HG03060 (cell line): ENCODE data around the gene KCNIP4.
A peak's percentile ranks its signal among the peaks of the same experiment; 100 is the strongest.

Source experiments
- ATAC-seq: cut with Tn5 transposase; IDR thresholded peaks from one replicate; pipeline ENCODE4 v1.9.1; 2021; ENCODE audit warnings: low read depth, moderate number of reproducible peaks; ENCODE audit not compliant: unreplicated experiment

Gene KCNIP4

DNA sequence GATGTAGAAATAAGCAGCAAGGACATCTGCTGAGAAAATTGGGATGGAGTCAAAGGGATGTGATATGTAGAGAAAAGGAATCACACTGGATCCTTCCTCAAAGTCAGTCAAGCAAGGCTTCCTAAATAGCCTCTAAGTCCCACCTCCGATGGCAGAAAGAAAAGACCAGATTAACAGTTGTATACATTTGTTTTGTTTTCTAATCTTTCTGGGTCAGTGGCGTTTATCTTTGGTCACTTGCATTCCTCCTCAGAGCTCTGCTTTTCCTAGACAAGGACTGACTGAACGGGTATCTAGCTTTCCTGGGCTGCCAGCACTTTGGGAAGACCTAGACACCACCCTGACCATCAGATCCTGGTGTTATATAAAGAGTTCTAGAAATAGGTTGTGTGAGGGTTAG, 1225.1 kb downstream of the KCNIP4 start:
- ATAC-seq: no peak

DNA sequence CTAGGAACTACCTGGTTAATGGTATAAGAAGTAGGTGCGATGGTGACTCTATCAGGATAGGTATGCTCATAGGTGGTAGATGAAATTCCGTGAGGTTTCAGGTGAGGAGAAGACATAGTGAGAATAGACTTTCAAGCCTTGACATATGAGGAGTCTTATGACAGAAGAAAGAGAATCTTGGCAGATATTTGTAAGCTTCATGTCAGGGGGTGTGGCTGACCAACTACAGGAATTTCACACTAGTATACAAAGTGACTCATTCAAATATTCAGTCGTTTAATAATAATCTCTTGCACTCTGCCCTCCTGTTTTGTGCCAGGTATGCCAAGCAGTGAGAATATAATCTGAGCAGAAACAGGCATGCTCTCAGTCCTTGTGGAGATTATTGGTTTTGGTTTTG, 1225.6 kb downstream of the KCNIP4 start:
- ATAC-seq: no peak

DNA sequence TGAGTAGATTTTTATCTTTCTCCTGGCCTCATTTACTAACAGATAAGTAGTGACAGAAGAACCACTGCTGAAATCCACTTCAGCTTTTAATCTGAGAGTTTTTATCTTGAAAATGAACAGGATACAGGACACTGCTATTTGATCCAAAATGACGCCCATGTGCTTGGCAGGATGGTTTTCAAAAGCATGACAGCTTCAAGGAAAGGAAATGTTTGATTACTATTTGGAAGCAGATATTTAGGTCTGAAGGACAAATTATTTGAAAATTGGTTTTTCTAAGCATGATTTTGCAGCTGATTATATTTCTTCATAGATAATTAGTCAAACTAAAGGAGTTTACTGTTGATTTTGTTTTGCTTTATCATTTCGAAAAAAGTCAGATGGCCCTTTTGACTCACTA, 1237.2 kb downstream of the KCNIP4 start:
- no peak for ATAC-seq

DNA sequence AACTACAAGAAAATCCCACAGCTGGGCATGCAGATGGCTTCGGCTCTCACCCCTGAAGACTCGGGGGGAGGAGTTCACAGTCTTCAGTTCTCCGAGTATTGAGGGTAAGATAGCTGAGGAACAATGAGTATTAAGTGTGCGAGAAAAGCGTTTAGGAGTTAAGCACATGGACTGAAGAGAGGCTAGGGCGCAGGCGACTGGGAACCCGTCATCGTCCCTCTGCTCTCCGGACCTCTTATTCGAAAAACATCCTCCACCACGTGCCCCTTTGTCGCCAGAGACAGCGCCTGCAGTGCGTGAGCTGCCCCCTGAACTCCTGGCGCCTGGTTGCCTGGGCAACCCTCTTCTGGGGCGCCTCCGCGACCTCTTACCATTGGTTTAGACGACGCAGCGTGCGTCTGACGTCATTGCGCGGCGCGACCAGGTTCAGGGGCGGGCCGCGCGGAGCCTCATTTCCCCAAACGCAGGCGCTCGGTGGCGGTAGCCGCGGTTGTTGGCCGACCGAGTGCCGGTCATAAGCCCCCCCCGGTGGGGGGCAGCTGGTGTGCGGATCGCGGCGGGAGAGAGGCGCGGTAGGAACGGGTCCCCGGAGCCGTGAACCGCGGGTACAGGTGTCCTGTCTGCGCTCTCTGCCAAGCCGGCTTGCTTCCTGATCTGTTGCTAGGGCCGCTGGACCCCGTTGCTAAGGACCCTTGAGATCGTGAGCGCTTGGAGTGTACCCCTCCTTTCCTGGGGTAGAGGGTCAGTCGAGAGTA, 1248.4 kb downstream of the KCNIP4 start, which contains the start of gene PACRGL:
TSS of gene PACRGL (plus strand) at position 452 of the 755 bp plus-strand sequence. CDS start 4,024 bp downstream, outside the sequence.
- ATAC-seq: peak; percentile 98

- no peak for ATAC-seq
These were observed 1249.8 kb downstream of the KCNIP4 start for GRCh38 chr4:20698820-20699219.

GRCh38 chr4:20698382-20698781, 1250.2 kb downstream of the KCNIP4 start:
- ATAC-seq: no peak

DNA sequence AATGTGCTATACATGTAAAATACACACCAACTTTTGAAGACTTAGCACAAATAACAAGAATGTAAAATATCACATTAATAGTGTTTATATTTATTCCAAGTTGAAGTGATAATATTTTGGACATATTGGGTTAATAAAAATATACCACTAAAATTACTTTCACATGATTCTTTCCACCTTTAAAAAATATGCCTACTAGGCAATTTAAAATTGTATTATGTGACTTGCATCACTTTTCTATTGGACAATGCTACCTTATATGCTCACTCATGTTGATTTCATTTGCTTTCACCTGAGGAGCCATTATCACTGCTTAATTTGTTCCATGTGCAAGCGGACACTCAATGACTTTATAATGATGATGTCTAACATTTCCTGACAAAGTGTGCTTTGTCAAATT, 1251.8 kb downstream of the KCNIP4 start:
- no peak for ATAC-seq

DNA sequence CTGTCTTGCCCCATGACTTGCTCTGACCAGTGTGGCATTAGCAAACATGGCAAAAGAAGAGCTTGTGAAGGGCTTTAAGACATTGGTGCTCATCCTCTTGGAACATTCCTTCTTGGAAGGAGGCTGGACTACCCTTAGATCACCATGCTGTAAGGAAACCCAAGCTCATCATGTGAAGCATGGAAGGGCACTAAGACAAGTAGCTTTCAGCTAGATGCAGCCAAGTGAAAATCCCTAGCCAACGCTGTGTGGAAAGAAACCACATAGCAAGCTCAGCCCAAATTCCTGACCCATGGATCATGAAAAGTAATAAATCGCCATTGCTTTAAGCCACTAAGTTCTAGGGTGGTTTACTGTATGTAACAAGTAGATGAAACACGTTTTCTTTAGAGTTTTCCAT, 1260.7 kb downstream of the KCNIP4 start:
- no peak for ATAC-seq

DNA sequence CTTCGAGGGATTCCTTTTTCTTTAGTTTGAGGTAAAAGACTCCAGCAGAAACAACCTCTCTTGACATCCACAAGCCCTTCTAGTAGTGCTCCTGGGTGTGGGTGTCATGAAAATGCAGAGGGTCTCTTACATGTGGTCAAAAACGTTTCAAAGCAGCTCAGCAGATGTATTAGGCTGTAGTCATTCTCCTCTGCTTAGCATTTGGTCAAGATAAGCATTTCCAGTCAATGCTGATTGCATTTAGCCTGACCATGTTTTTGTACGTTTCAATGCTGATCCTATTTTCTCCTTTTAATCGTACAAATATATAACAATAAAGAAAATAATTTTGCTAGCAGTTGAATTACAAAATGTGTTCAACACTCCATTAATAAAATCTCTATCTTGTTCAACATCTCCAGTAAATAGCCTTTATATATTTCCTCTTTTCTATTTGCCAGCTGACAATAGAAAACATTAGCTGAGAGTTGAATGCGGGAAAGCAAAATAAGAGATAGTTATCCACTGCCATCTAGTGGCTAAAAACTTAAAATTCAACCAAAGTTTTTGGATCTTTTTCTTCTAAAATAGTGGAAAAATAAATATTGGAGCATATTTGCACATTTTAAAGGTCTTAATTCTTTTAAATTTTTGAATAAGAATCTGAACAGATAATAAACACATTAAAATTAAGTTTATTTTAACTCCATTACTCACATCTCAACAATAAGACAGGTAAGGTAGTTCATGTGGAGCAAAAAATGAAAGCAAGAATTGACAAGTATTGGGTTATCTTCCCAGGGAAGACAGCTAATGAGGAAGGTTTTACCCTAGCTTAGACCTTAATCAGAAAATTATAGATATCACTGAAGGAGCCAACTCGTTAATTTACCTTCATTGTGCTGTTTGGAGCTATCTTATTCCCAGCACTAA, 1263.5 kb downstream of the KCNIP4 start:
- ATAC-seq: no peak

DNA sequence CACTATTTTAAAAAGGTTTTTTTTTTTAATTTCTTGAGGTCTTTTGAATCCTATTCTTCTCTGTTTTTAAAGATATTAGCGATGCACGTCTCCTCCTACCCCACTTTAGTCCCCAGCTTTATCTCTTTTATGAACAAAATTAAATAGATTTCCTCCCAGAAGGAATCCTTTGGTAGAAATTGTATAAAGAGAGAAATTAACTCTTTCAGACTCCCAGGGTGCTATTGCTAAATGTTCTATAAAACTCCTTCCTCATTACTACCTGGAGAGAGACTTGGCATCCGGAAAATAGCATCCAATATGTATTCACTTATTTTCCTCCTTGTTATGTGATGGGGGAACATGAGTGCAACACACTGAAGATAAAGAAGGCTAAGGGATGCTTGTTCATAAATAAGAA, 1264.8 kb downstream of the KCNIP4 start:
- no peak for ATAC-seq

DNA sequence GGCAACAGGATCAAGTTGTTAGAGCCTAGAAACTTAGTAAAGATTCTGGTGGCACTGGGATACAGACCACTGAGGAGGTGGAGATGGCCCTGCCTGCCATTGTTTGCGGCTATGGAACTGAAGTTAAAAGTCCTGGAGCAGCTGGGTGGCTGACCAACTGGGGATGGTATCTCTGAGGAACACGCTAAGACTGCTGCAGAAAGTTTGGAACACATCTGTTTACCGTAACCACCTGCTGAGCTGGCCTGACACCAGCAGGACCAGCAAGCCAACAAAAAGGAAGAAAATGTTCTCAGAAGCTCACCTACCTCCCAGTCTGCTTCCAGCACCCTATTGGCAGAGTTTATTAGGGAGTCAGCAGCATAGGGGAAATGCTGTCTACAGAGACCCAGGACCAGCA, 1265.7 kb downstream of the KCNIP4 start:
- no peak for ATAC-seq

DNA sequence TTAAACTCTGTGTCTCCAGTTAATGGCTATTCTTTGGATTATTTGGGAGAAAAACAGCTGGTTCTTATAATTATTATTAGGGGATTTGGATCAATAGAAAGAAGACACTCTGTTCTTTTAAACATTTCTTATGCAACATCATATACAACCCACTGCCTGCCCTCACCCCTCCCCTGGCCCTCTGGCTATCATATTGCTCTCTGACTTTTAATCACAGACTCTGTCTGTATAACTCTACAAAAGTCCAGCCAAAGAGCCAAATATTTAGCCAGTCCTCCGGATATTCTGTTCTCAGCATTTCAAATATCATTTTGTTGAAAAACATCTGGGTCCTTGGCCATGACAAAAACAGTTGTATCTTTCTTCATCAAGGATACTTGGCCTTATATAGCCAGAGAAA, 1267.3 kb downstream of the KCNIP4 start:
- no peak for ATAC-seq

- ATAC-seq: no peak
These were observed 1267.8 kb downstream of the KCNIP4 start for GRCh38 chr4:20680736-20681135.

DNA sequence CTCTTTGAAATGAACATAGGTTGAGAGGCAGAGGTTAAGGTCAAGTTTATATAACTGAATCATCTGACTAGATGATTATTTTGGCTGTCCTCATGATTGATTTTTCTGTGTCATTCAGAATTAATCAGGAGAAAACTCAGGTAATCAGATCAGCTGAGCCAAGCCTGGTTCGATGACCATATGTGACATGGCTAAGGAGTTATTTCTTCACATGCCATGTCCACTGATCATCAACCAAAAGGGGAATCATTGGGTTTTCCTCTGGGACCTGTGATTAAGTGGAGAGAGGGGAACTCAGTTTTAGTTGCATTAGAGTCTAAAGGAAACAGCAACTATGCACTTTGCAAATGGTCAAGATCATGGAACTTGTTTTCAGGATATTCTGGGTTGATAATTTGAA, 1268.6 kb downstream of the KCNIP4 start:
- no peak for ATAC-seq
